HG02973 (cell line): Measurements from ENCODE around the gene TPX2.

Experiments
- ATAC-seq: cut with Tn5 transposase; IDR thresholded peaks from one replicate; pipeline ENCODE4 v1.9.1; 2021; ENCODE audit warnings: moderate library complexity; ENCODE audit not compliant: unreplicated experiment

The TPX2 gene

GRCh38 chr20:31738729-31739549 lies at the start of gene TPX2:
TPX2 (plus strand) TSS chr20:31739290; CDS start chr20:31757477, 18,187 bp downstream.
- peak; percentile 94 for ATAC-seq

DNA sequence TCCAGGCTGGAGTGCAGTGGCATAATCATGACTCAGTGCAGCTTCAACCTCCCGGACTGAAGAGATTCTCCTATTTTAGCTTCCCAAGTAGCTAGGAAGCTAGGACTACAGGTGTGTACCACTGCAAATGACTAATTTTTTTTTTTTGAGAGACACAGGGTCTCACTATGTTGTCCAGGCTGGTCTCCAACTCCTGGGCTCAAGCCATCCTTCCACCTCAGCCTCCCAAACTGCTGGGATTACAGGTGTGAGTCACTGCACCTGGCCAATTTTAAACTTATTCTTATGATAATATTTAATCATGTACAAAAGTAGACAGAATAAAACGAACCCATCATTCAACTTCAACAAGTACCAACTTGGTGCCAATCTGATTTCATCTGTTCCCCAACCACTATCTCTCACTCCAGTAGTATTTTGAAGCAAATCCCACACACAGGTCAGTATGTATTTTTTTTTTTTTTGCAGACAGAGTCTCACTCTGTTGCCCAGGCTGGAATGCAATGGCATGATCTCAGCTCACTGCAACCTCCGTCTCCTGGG lies 48.9 kb upstream of the TPX2 start:
- ATAC-seq = no peak

DNA sequence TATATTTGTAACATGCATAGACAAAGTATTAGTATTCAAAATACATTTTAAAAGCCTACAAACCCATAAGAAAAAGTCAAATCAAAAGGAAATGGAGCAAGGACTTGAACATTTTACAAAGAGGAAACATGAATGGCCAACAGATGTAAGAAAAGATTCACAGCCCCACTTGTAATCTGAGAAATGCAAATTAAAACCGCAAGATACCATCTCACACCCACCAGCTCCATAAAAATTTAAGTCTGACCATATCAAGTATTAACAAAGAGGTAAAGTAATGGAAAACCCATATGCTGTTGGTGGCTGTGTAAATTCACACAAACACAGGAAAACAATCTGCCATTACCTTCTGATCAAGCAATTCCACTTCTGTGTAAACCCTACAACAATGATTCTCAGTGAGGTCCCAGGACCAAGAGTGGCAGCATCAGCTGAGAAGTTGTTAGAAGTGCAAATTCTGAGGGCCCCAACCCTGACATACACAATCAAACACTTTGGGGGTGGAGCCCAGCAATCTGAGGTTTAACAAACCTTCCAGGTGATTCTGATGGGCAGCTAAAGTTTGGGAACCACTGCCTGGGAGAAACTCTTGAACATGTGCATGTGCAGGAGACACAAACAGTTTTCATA lies 47.3 kb upstream of the TPX2 start:
- no peak for ATAC-seq

- no peak for ATAC-seq
Observed at GRCh38 chr20:31693402-31693801, 45.7 kb upstream of the TPX2 start.

DNA sequence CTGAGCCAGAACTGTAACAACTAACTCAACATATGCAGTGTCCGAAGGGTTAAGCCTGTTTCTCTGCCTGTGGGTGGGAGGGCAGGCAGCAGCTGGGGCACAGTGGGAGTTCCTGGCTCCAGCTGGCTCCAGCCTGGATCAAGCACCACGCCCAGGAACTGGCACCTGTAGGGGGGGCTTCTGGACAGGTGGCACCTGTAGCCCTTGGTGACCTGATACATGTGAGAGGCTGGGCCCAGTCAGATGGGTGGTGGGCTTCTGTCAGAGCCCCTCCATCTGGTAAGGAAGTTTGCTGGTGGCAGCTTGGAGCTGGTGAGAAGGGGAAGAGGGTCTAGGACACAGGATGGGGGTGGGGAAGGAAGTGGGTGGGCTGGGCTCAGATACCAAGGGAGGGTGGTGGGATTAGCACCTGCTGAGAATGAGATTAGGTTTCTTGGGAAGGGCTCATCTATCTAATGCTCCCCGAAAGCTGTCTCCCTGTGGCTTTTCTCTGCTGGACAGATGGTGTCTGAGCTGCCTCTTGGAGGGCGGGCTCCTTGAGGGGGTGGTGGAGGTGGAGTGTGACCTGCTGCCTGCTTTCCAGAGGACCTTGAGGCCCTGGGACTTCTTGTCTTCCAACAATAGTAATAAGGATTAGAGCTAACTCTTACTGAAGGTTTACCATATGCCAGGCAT lies 45.0 kb upstream of the TPX2 start:
- no peak for ATAC-seq

DNA sequence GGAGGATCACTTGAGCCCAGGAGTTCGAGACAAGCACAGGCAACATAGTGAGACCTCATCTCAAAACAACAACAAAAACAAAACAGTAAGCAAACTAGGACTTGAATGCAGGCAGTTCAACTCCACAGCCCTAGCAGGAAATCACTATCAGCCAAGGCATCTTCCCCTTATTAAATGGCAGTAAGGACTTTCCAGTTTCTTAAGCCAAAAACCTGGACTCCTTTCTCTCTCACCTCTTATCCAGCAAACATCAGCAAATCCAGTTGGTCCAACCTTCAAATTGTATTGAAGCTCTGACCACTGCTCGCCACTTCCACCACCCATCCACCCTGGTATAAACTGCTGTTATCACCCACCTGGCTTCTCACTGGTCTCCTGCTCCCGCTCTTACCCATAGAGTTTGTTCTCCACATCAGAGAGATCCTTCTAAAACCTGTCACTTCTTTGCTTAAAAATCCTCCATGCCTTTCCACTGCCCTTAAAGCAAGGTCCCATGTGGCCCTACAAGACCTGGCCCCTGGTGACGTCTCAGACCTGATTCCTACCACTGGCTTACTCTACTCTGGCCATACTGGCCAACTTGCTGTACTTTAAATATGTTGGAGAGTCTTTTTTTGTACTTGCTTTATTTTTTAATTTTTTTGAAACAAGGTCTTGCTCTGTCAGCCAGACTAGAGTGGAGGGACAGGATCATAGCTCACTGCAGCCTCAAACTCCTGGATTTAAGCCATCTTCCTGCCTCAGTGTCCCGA lies 44.1 kb upstream of the TPX2 start:
- ATAC-seq = no peak

DNA sequence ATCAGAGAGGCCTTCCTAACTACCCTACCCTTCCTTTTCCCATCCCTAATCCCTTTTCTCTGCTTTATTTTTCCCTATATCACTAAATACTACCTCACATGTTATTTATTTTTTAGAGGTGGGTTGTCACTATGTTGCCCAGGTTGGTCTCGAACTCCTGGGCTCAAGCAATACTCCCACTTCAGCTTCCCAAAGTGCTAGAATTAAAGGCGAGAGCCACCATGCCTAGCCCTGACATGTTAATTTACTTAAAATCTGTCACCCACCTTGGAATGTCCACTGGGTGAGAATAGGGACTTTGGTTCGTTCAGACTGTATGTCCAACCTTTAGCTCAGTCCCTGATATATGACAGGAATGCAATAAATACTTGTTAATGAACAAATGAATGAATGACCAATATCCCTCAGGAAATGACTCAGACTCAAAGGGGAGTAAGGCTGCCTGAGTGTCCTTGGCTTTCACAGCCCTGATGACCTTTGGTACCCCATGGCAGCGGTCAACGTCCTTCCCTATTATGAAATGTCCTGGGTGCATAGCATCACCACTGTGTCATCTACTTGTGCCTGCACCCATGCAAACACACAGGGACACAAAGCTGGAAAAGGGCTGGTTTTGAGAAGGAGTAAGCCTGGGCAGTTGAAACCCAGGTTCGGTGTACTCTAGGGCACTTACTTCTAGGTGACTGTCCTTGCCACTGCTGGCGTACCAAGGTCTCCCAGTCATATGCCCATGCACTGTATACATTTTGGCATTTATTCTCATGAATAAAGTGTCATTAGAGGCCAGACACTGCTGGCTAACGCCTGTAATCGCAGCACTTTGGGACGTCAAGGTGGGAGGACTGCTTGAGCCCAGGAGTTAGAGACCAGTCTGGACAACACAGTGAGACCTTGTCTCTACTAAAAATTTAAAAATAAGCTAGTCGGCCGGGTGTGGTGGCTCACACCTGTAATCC lies 43.0 kb upstream of the TPX2 start:
- no peak for ATAC-seq

DNA sequence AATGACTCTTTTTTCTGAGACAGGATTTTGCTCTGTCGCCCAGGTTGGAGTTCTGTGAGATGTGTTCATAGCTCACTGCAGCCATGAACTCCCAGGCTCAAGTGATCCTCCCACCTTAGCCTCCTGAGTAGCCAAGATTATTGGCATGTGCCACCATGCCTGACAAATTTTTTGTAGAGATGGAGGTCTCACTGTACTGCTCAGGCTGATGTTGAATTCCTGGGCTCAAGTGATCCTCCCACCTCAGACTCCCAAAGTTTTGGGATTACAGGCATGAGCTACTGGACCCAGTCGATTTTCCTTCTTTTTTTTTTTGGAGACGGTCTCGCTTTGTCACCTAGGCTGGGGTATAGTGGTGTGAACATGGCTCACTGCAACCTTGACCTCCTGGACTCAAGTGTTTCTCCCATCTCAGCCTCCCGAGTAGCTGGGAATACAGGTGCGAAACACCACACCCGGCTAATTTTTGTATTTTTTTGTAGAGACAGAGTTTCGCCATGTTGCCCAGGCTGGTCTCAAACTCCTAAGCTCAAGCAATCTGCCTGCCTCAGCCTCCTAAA lies 40.8 kb upstream of the TPX2 start:
- no peak for ATAC-seq

DNA sequence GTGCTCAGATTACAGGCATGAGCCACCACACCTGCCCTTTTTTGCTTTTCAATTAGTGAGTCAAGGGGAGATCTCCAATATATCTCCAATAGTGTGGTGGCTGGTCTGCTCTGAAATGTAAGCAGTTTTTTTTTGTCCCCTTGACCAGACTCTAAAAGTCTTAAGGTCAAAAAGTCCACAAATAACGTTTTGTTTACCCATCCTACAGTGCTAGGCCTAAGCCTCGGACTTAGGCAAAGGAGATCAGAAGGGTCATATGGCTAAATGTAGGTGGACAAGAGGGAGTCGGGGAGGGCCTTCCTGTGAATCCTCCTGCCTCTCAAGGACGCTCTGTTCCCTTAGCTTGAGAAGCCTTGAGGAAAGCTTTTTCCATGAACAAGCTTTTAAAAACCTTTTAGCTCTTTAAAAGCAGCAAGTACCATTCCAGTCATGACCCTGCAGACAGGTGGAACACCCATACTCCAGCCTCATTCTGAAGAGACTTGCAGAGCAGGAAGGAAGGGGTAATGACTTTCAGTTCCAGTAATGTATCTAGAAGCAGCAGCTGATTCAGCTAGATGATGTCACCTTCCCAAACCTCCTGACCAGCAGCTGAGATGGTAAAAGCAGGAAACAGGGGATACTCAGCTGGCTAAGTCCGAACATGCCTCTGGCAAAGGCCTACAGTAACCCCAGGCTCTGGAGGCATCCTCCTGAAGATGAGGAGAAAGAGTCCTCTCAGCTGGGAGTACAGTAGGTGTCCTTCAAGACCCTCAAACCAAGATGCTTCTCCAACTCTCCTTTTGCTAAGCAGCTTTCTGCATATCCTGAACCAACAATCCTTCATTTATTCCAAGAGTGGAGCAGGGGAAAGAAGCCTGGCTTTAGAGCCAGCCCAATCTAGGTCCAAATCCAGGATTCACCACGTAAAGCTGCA lies 40.0 kb upstream of the TPX2 start:
- peak; percentile 94 for ATAC-seq

- ATAC-seq = no peak
Observed at GRCh38 chr20:31699801-31700728, 39.0 kb upstream of the TPX2 start.

DNA sequence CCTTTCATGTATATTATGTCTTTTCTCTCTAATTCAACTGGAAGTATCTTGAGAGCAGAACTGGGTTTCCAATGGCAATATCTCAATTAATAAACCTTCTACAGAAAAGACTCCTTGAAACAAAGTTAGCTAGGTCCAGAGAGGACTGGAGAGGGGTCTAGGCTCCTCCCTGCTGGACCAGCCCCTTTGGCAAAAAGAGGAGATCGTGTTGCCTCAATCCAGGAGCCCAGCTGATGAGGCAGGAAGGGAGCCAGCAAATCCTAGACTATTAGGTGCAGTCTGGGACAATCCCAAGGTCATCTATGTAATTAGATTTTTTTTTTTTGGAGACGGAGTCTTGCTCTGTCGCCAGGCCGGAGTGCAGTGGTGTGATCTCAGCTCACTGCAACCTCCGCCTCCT lies 38.3 kb upstream of the TPX2 start:
- no peak for ATAC-seq

DNA sequence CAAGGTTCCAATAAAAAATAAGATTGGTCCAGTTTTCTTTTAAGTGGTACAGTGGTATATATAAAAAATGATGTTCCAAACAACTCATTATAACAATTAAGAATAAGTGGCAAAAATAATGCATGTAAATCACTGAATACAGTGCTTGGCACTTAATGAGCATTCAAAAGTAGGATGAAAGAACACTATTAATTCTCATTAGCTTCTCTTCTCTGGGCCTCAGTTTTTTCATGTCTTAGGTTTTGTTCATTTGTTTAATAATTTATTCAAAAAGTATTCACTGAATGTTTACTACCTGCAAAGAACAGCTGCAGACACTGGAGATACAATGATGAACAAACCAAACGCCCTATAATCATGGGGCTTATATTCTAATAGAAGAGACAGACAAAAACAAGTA lies 37.5 kb upstream of the TPX2 start:
- ATAC-seq = no peak

DNA sequence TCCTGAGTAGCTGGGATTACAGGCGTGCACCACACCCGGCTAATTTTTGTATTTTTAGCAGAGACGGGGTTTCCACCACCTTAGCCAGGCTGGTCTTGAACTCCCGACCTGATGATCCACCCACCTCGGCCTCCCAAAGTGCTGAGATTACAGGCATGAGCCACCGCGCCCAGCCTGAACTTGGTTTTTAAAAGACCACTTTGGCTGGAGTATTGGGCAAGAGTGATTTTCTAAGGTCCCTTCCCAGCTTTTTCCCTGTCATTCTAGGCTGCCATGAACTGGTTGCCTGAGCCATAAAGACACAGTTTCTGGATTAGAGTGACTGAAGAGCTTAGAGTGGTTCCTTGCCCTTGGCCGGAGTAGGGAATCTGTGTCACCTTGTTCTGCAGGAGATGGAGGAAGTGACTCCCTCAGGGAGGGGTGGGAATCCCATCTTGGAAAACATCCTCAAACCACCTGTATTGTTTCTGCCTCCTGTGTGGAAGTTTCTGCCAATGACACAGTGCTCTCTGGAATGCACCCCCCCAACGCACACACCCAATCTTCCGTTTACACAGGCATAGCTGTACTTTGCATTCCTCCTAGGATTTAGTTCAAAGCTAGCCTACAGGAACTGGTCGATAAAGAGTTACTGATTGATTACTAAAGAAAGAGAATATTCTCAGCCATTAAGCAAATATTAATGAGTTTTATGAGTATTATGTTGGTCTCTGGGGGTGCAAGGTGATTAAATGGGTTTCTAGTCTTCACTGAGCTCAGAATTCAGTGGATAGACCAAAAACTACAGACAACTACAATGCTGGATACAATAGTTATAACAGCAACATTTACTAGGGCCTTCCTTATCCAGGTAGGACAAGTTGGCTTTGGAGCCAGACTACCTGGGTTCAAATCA lies 34.6 kb upstream of the TPX2 start:
- no peak for ATAC-seq

GRCh38 chr20:31705191-31705590 lies 33.9 kb upstream of the TPX2 start:
- ATAC-seq = no peak

GRCh38 chr20:31705598-31706597 lies 33.2 kb upstream of the TPX2 start:
- ATAC-seq = peak; percentile 77
